H9 (cell line): ENCODE results near the gene TMEM184A. TPM values are rescaled to one million over a fixed set of nuclear protein-coding genes. Genes with fewer than 3 reads are reported as not detected.

Experiments used
- DNase-seq: peaks from one replicate; pipeline ENCODE4 v3.0.0-alpha.2; 2017
- H2AFZ ChIP-seq: one replicate; pipeline ENCODE4 v1.6.1; 2013; ENCODE audit warnings: mild to moderate bottlenecking, low read length, control low read depth, moderate library complexity
- H2AK5ac ChIP-seq: 2 replicates; pipeline ENCODE4 v1.6.1; 2013; ENCODE audit warnings: low read length, control low read depth, mixed read lengths; ENCODE audit not compliant: insufficient read length
- H2BK120ac ChIP-seq: one replicate; pipeline ENCODE4 v1.6.1; 2013; ENCODE audit warnings: low read depth, mild to moderate bottlenecking, low read length, control low read depth, inconsistent platforms; ENCODE audit not compliant: poor library complexity, severe bottlenecking
- H2BK12ac ChIP-seq: 2 replicates; pipeline ENCODE4 v1.6.1; 2013; ENCODE audit warnings: low read length, control low read depth, mixed read lengths, low read depth; ENCODE audit not compliant: insufficient read length
- H2BK15ac ChIP-seq: 2 replicates; pipeline ENCODE4 v1.6.1; 2013; ENCODE audit warnings: low read depth, low read length, control low read depth
- H2BK20ac ChIP-seq: one replicate; pipeline ENCODE4 v1.6.1; 2013; ENCODE audit warnings: low read depth, mild to moderate bottlenecking, low read length, control low read depth, inconsistent platforms; ENCODE audit not compliant: poor library complexity, severe bottlenecking
- H2BK5ac ChIP-seq: 2 replicates; pipeline ENCODE4 v1.6.1; 2013; ENCODE audit warnings: low read length, control low read depth, mixed read lengths; ENCODE audit not compliant: insufficient read length
- H3K14ac ChIP-seq: 2 replicates; pipeline ENCODE4 v1.6.1; 2013; ENCODE audit warnings: low read length, control low read depth; ENCODE audit not compliant: insufficient read depth
- H3K18ac ChIP-seq: 2 replicates; pipeline ENCODE4 v1.6.1; 2013; ENCODE audit warnings: low read depth, mild to moderate bottlenecking, mixed read lengths, low read length, control low read depth; ENCODE audit not compliant: insufficient read length
- H3K23ac ChIP-seq: 2 replicates; pipeline ENCODE4 v1.6.1; 2013; ENCODE audit warnings: low read length, control low read depth, mixed read lengths, low read depth; ENCODE audit not compliant: insufficient read length
- H3K23me2 ChIP-seq: 2 replicates; pipeline ENCODE4 v1.6.1; 2013; ENCODE audit warnings: low read depth, mild to moderate bottlenecking, mixed read lengths, low read length, control low read depth; ENCODE audit not compliant: insufficient read length, poor library complexity, severe bottlenecking
- H3K27ac ChIP-seq: 2 replicates; pipeline ENCODE4 v1.5.1; 2013; ENCODE audit warnings: low read length, control low read depth, mixed read lengths, low read depth; ENCODE audit not compliant: insufficient read length
- H3K27me3 ChIP-seq: 2 replicates; pipeline ENCODE4 v1.6.1; 2013; ENCODE audit warnings: low read length, control low read depth, inconsistent platforms; ENCODE audit not compliant: insufficient read depth
- H3K4ac ChIP-seq: 2 replicates; pipeline ENCODE4 v1.6.1; 2013; ENCODE audit warnings: low read depth, mild to moderate bottlenecking, control low read depth, inconsistent platforms, low read length, moderate library complexity
- H3K4me1 ChIP-seq: 2 replicates; pipeline ENCODE4 v1.6.1; 2013; ENCODE audit warnings: low read length, control low read depth, inconsistent platforms; ENCODE audit not compliant: insufficient read depth
- H3K4me2 ChIP-seq: 2 replicates; pipeline ENCODE4 v1.6.1; 2013; ENCODE audit warnings: low read length, control low read depth, mixed read lengths; ENCODE audit not compliant: insufficient read length, insufficient read depth
- H3K56ac ChIP-seq: 2 replicates; pipeline ENCODE4 v1.6.1; 2013; ENCODE audit warnings: low read depth, mild to moderate bottlenecking, mixed read lengths, low read length, control low read depth; ENCODE audit not compliant: insufficient read length
- H3K79me1 ChIP-seq: 2 replicates; pipeline ENCODE4 v1.6.1; 2013; ENCODE audit warnings: low read depth, mild to moderate bottlenecking, moderate library complexity, low read length, control low read depth, inconsistent platforms; ENCODE audit not compliant: insufficient read depth, poor library complexity, severe bottlenecking
- H3K79me2 ChIP-seq: 2 replicates; pipeline ENCODE4 v1.6.1; 2013; ENCODE audit warnings: low read length, control low read depth, inconsistent platforms; ENCODE audit not compliant: insufficient read depth
- H3K9ac ChIP-seq: 2 replicates; pipeline ENCODE4 v1.6.1; 2013; ENCODE audit warnings: low read length, control low read depth, mixed read lengths; ENCODE audit not compliant: insufficient read length; ENCODE audit errors: extremely low read depth
- H3K9me3 ChIP-seq: one replicate; pipeline ENCODE4 v1.6.1; 2013; ENCODE audit warnings: low read depth, low read length, inconsistent platforms; ENCODE audit not compliant: control insufficient read depth
- H3T11ph ChIP-seq: one replicate; pipeline ENCODE4 v1.6.1; 2013; ENCODE audit warnings: mild to moderate bottlenecking, low read length, control low read depth, inconsistent platforms
- H4K20me1 ChIP-seq: one replicate; pipeline ENCODE4 v1.6.1; 2013; ENCODE audit not compliant: control insufficient read depth, insufficient read length, insufficient read depth
- H4K5ac ChIP-seq: 2 replicates; pipeline ENCODE4 v1.6.1; 2013; ENCODE audit warnings: low read depth, mild to moderate bottlenecking, mixed read lengths, low read length, control low read depth; ENCODE audit not compliant: insufficient read length
- H4K8ac ChIP-seq: replicated peaks from 2 replicates; pipeline ENCODE4 v1.6.1; 2013; ENCODE audit warnings: low read length, control low read depth, mixed read lengths, low read depth; ENCODE audit not compliant: insufficient read length
- H4K91ac ChIP-seq: 2 replicates; pipeline ENCODE4 v1.6.1; 2013; ENCODE audit warnings: low read depth, mild to moderate bottlenecking, moderate library complexity, mixed read lengths, low read length, control low read depth; ENCODE audit not compliant: insufficient read length
- H3K27ac Mint-ChIP-seq, 3 experiments: 2 replicates in 2 of 3; 3 replicates in 1 of 3; pipeline ENCODE4 v1.8.0; 2020 to 2021; ENCODE audit warnings: mixed read lengths in 3 of 3, mild to moderate bottlenecking in 1 of 3, moderate library complexity in 1 of 3
- H3K27me3 Mint-ChIP-seq: 2 replicates; pipeline ENCODE4 v1.8.0; 2021; ENCODE audit warnings: low read depth, mild to moderate bottlenecking, moderate library complexity, mixed read lengths
- H3K36me3 Mint-ChIP-seq, 3 experiments: 2 replicates in 2 of 3; 3 replicates in 1 of 3; pipeline ENCODE4 v1.8.0; 2020 to 2021; ENCODE audit warnings: low read depth in 3 of 3, mixed read lengths in 3 of 3; ENCODE audit not compliant: insufficient read depth in 1 of 3
- H3K4me1 Mint-ChIP-seq, 2 experiments: 2 replicates each; pipeline ENCODE4 v1.8.0; 2020; ENCODE audit warnings: mixed read lengths in 2 of 2
- H3K4me3 Mint-ChIP-seq, 2 experiments: 2 replicates in 1 of 2; 3 replicates in 1 of 2; pipeline ENCODE4 v1.8.0; 2020 to 2021; ENCODE audit warnings: mild to moderate bottlenecking in 2 of 2, mixed read lengths in 2 of 2, moderate library complexity in 1 of 2
- H3K9me3 Mint-ChIP-seq, 2 experiments: 2 replicates in 1 of 2; 3 replicates in 1 of 2; pipeline ENCODE4 v1.8.0; 2020; ENCODE audit warnings: mild to moderate bottlenecking in 2 of 2, mixed read lengths in 2 of 2, moderate library complexity in 1 of 2
- CTCF ChIP-seq: fragments of 200-600 bp; sonication (generic); conservative IDR thresholded peaks from 3 replicates; pipeline ENCODE4 v1.8.0; 2021; ENCODE audit warnings: antibody characterized with exemption, mild to moderate bottlenecking
- WGBS: extraction: QIAGEN DNeasy Blood & Tissue Kit; methylation state at CpG from one replicate; pipeline ENCODE4 v1.1.7; 2013; ENCODE audit warnings: missing lambda C conversion rate, low lambda C conversion rate, mixed read lengths; ENCODE audit not compliant: insufficient read length; ENCODE audit errors: extremely low coverage; 5-methylcytosine and 5-hydroxymethylcytosine counted together
- total RNA-seq: library from RNA; stranded (reverse); gene quantifications from 2 replicates; pipeline ENCODE4 v1.2.1, GENCODE V29; 2021

TMEM184A gene
- total RNA-seq, 1 experiment from 2014 or later, result 1.3 TPM

DNA sequence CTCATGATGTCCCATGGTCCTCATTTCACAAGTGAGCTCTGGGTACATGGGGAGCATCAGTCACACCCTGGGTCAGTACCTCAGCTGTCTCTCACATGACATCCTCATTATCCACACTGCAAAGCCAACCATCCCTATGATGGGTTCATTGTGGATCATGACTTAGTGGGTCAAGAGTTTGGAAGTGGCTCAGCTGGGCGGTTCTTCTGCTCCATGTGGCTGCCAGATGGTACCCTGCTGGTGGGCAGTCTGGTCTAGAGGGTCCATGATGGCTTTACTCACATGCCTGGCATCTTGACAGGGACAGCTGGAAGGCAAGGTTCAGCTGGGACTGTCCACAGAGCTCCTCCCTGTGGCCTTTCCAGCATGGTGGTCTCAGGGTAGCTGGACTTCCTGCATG, 33.0 kb upstream of the TMEM184A start:
- H3K27ac ChIP-seq, result no peak overlapping the region
- no peak overlapping the region for H2BK15ac ChIP-seq
- Mint-ChIP-seq H3K9me3 (peaks cover 7 to 8% of the 10 kb centered on the region in 2 experiments; a peak in 3 of 5 replicates), H3K27me3 (peaks cover 14% of the 10 kb centered on the region), H3K4me1 (peaks cover 16 to 19% of the 10 kb centered on the region in 2 experiments), H3K27ac (no peak overlapping the region), H3K36me3 (peaks cover 2 to 16% (median 3%) of the 10 kb centered on the region in 3 experiments; a peak in 6 of 7 replicates), H3K4me3 (no peak overlapping the region)
- H4K91ac ChIP-seq, result no peak overlapping the region
- H2AK5ac ChIP-seq, result no peak overlapping the region
- no peak for TF ChIP-seq CTCF
- no peaks in the 10 kb centered on the region for H3K9me3 ChIP-seq
- no peaks in the 10 kb centered on the region for H3K23me2 ChIP-seq
- no CpG with 5 or more reads among the region's 1 CpG for WGBS
- H2BK5ac ChIP-seq, result no peak overlapping the region
- H3K14ac ChIP-seq, result no peak overlapping the region
- H3T11ph ChIP-seq, result no peak overlapping the region
- H3K4ac ChIP-seq, result no peak overlapping the region
- H2BK12ac ChIP-seq, result no peak overlapping the region
- H3K18ac ChIP-seq, result no peak overlapping the region
- no peak overlapping the region for H2BK20ac ChIP-seq
- no peak overlapping the region for H3K4me2 ChIP-seq
- no peak overlapping the region for H3K56ac ChIP-seq
- DNase-seq, result no peak
- H2BK120ac ChIP-seq, result no peak overlapping the region
- no peak overlapping the region for H3K9ac ChIP-seq
- no peaks in the 10 kb centered on the region for H3K4me1 ChIP-seq
- H3K79me2 ChIP-seq, result no peaks in the 10 kb centered on the region
- H2AFZ ChIP-seq, result no peak overlapping the region
- no peak overlapping the region for H3K23ac ChIP-seq
- H3K79me1 ChIP-seq, result no peaks in the 10 kb centered on the region
- H4K5ac ChIP-seq, result no peak overlapping the region
- no peak overlapping the region for H4K8ac ChIP-seq
- H4K20me1 ChIP-seq, result no peaks in the 10 kb centered on the region
- no peaks in the 10 kb centered on the region for H3K27me3 ChIP-seq
